Measurements from ENCODE around the gene ZC2HC1C. TPM values are rescaled to one million over a fixed set of nuclear protein-coding genes. Genes with fewer than 3 reads are reported as not detected.

The ZC2HC1C gene
- total RNA-seq, 4 donors from 2014 or later, result 0.76 to 8.7 (median 3.8) TPM

DNA sequence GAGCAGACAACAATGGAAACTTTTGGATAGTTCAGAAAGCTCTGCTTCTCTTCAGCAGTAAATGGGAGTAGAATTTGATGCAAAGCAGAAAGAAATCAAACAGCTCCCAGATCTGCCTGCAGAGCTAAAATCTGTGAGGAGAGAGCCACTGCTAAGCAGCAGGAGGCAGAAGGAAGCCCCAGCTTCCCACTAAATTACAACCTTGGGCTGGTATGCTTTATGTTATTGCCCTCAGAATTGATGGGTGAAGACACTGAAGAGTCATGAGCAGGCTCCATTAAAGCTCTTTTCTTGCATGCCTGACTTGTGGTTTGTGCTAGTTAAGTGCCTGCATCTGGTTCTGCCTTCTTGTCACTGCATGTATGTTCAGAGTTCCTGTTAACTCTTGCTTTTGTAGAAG, 8.4 kb downstream of the ZC2HC1C start:
- intact Hi-C loops (cut with DNase I; ENCODE audit: low total_unique reads), result no loop called here
- no peak for DNase-seq (ENCODE audit: low spot score in 2 of 2)
- TF ChIP-seq POLR2A (IDR thresholded peaks at IDR 0.05), result no peak
- TF ChIP-seq CTCF (IDR thresholded peaks at IDR 0.05), result no peak
- H3K4me3 ChIP-seq (ENCODE audit: low read depth, poor library complexity, severe bottlenecking), result no peak overlapping the region

DNA sequence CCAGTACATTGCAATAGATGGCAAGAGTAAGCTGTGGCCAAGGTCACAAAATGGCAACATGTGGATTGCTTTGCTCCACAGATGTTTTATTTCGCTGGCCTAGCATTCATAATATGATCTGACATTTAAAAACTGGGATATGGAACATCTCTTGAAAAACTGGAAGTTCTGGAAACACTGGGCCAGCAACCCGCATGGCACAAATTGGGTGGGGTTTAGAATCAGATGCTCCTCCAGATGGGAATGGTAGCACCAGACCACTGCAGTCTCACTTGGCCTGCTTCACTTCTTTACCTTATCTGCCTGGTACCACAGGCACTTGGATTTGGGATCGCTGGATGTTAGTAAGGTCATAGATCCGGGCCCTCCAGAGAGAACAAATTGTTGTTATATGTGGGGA, 10.1 kb downstream of the ZC2HC1C start:
- DNase-seq (ENCODE audit: low spot score in 2 of 2), result no peak
- no peak for TF ChIP-seq CTCF (IDR thresholded peaks at IDR 0.05)
- no peak for TF ChIP-seq POLR2A (IDR thresholded peaks at IDR 0.05)
- WGBS, 2 donors, result 39 to 59% methylated on average over 4 of the region's 4 CpGs
- intact Hi-C loops (cut with DNase I; ENCODE audit: low total_unique reads), result no loop called here
- H3K4me3 ChIP-seq (ENCODE audit: low read depth, poor library complexity, severe bottlenecking), result no peak overlapping the region

DNA sequence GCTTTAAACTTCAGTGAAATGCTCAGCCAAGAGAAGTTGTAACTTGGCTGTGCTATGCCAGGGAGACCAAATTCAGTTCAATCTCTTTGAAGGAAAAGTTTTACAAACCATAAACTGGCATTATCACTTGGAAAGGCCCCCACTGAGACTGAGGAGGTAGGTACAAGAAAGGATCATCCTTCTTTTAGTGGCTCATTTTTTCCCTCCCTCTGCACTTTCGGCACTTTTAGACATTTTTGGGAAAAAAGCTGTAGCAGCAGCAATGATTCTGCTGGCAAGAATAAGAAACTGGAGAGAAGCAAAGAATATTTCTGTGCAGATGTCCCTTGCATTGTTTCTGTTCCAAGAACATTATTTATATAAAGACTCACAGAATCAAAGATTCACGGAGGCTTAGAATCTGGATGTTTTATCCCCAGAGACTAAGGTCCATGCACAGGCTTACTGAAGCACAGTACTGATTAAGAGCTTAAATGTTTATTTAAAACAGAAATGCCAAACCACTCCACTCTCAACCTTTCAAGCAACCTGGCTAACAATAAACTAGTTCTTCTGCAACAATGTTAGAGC, 12.3 kb downstream of the ZC2HC1C start:
- intact Hi-C loops (cut with DNase I; ENCODE audit: low total_unique reads), result loop anchor here (5.0 to 10.0 kb wide), 2 partner anchors 129 to 167 kb away; no protein-coding TSS in a partner anchor
- no peak for TF ChIP-seq POLR2A (IDR thresholded peaks at IDR 0.05)
- no peak for DNase-seq (ENCODE audit: low spot score in 2 of 2)
- no peak overlapping the region for H3K4me3 ChIP-seq (ENCODE audit: low read depth, poor library complexity, severe bottlenecking)
- 51 to 54% methylated on average over 2 of the region's 2 CpGs for WGBS, 2 donors

- no peak for DNase-seq (ENCODE audit: low spot score in 2 of 2)
- TF ChIP-seq CTCF (IDR thresholded peaks at IDR 0.05) (no peak), POLR2A (IDR thresholded peaks at IDR 0.05) (no peak)
- intact Hi-C loops (cut with DNase I; ENCODE audit: low total_unique reads), result loop anchor here (5.0 to 10.0 kb wide), 2 partner anchors 131 to 168 kb away; no protein-coding TSS in a partner anchor
- H3K4me3 ChIP-seq (ENCODE audit: low read depth, poor library complexity, severe bottlenecking), result no peak overlapping the region
- WGBS, 2 donors, result 52 to 68% methylated on average over 1 of the region's 1 CpG
Observed at GRCh38 chr14:75083271-75083670, 13.8 kb downstream of the ZC2HC1C start.

DNA sequence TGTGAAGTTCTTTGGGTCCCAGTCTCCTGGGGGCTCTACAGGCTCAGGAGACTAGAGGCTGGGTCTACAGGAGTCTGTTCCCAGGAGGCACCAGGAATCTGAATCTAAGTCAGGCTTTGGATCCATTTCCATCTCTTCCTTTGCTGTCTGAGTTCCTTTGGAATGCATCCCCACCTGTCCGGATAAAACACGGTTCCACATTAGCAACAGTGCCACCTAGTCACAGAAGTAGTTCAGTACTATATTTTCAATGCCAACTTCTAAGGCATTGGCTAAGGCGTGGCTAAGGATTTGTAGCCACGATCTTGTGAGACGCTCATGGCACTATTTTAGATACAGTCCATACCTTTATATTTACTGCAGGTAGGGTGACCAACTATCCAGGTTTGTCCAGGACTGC, 15.1 kb downstream of the ZC2HC1C start:
- 39 to 46% methylated on average over 5 of the region's 5 CpGs for WGBS, 2 donors
- H3K4me3 ChIP-seq (ENCODE audit: low read depth, poor library complexity, severe bottlenecking), result no peak overlapping the region
- no peak for DNase-seq (ENCODE audit: low spot score in 2 of 2)
- intact Hi-C loops (cut with DNase I; ENCODE audit: low total_unique reads), result loop anchor here (5.0 to 10.0 kb wide), 2 partner anchors 132 to 170 kb away; no protein-coding TSS in a partner anchor
- TF ChIP-seq POLR2A (IDR thresholded peaks at IDR 0.05) (no peak), CTCF (IDR thresholded peaks at IDR 0.05) (no peak)

DNA sequence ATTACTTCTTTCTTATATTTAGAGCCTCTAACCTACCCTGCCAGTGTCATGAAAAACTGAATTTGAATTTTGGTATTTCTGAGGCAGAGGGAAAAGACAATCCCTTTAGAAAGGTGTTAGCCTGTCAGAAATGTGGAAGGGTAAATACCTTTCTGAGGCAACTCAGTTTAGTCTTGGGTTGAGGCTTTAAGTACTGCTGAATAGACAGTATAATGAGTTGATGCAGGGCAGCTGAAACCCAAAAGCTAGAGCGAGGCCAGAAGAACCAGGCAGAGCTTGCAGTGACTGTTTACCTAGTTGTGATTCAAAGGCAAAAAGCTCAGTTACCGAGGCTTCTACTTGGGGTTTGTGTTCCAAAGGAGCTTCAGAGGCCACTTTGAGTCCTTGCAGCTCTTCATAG, 18.7 kb downstream of the ZC2HC1C start:
- intact Hi-C loops (cut with DNase I; ENCODE audit: low total_unique reads), result loop anchor here (10.0 kb wide), 1 partner anchor 173 kb away; no protein-coding TSS in a partner anchor
- H3K4me3 ChIP-seq (ENCODE audit: low read depth, poor library complexity, severe bottlenecking), result no peak overlapping the region
- 80 to 93% methylated on average over 2 of the region's 2 CpGs for WGBS, 2 donors
- TF ChIP-seq POLR2A (IDR thresholded peaks at IDR 0.05) (no peak), CTCF (IDR thresholded peaks at IDR 0.05) (no peak)
- DNase-seq (ENCODE audit: low spot score in 2 of 2), result no peak
